Activated effector memory CD4-positive, alpha-beta T cell treated with anti-CD3 and anti-CD28 coated beads, Interleukin-2, amount 50 U/mL, for 16 hours (primary cell): ENCODE data around the gene VAMP5.
A peak's percentile ranks its signal among the peaks of the same experiment; 100 is the strongest.
"Not testable (repeated sequence)": the region's sequence is repeated elsewhere in the genome, so short reads cannot be mapped to it uniquely, and the experiment has no call there.

Experiments used
- DNase-seq: peaks from one replicate; pipeline ENCODE4 v3.0.0-alpha.2; 2020

Gene VAMP5

GRCh38 chr2:85602476-85603234 lies 18.4 kb downstream of the VAMP5 start, which contains the start of gene TMEM150A:
TSS of gene TMEM150A (minus strand) at chr2:85602698. CDS start at chr2:85601948, 750 bp downstream.
- DNase-seq: peak; percentile 94

GRCh38 chr2:85604133-85604444 lies 19.9 kb downstream of the VAMP5 start:
- DNase-seq: not testable (repeated sequence)

GRCh38 chr2:85604568-85605339 lies 20.5 kb downstream of the VAMP5 start:
- DNase-seq: no peak

- DNase-seq: no peak
These were observed 21.3 kb downstream of the VAMP5 start for GRCh38 chr2:85605406-85606115.

- no peak for DNase-seq
These were observed 21.9 kb downstream of the VAMP5 start for GRCh38 chr2:85606116-85606455.

GRCh38 chr2:85607268-85608215 lies 23.3 kb downstream of the VAMP5 start:
- no peak for DNase-seq

- DNase-seq: no peak
These were observed 27.0 kb downstream of the VAMP5 start for GRCh38 chr2:85611217-85611704.

- peak; percentile 95 for DNase-seq
These were observed 27.7 kb downstream of the VAMP5 start, which contains the start of gene C2orf68 for GRCh38 chr2:85611705-85612587. TSS of gene C2orf68 (minus strand) at chr2:85612066. CDS start at chr2:85611984, 82 bp downstream.

GRCh38 chr2:85613717-85614515 lies 29.7 kb downstream of the VAMP5 start:
- no peak for DNase-seq

GRCh38 chr2:85614757-85615156 lies 30.5 kb downstream of the VAMP5 start:
- DNase-seq: not testable (repeated sequence)

GRCh38 chr2:85615413-85615728 lies 31.1 kb downstream of the VAMP5 start:
- no peak for DNase-seq

- DNase-seq: not testable (repeated sequence)
These were observed 33.5 kb downstream of the VAMP5 start for GRCh38 chr2:85617723-85618122.

GRCh38 chr2:85619617-85620016 lies 35.4 kb downstream of the VAMP5 start:
- DNase-seq: no peak

- DNase-seq: no peak
These were observed 37.1 kb downstream of the VAMP5 start for GRCh38 chr2:85621338-85621737.

GRCh38 chr2:85623991-85624390 lies 39.8 kb downstream of the VAMP5 start:
- no peak for DNase-seq

GRCh38 chr2:85628658-85629057 lies 44.4 kb downstream of the VAMP5 start:
- DNase-seq: no peak

GRCh38 chr2:85631316-85631715 lies 47.1 kb downstream of the VAMP5 start:
- no peak for DNase-seq

- no peak for DNase-seq
These were observed 50.8 kb downstream of the VAMP5 start for GRCh38 chr2:85635011-85635410.

- no peak for DNase-seq
These were observed 51.4 kb downstream of the VAMP5 start for GRCh38 chr2:85635636-85636035.

GRCh38 chr2:85642725-85643124 lies 58.5 kb downstream of the VAMP5 start:
- DNase-seq: no peak
